H9 (cell line): Measurements from ENCODE around the gene KIZ. TPM values are rescaled to one million over a fixed set of nuclear protein-coding genes. Genes with fewer than 3 reads are reported as not detected.
A peak's percentile ranks its signal among the peaks of the same experiment; 100 is the strongest.

Experiments
- DNase-seq: peaks from one replicate; pipeline ENCODE4 v3.0.0-alpha.2; 2017
- H2AFZ ChIP-seq: one replicate; pipeline ENCODE4 v1.6.1; 2013; ENCODE audit warnings: mild to moderate bottlenecking, low read length, control low read depth, moderate library complexity
- H2AK5ac ChIP-seq: 2 replicates; pipeline ENCODE4 v1.6.1; 2013; ENCODE audit warnings: low read length, control low read depth, mixed read lengths; ENCODE audit not compliant: insufficient read length
- H2BK120ac ChIP-seq: one replicate; pipeline ENCODE4 v1.6.1; 2013; ENCODE audit warnings: low read depth, mild to moderate bottlenecking, low read length, control low read depth, inconsistent platforms; ENCODE audit not compliant: poor library complexity, severe bottlenecking
- H2BK12ac ChIP-seq: 2 replicates; pipeline ENCODE4 v1.6.1; 2013; ENCODE audit warnings: low read length, control low read depth, mixed read lengths, low read depth; ENCODE audit not compliant: insufficient read length
- H2BK15ac ChIP-seq: 2 replicates; pipeline ENCODE4 v1.6.1; 2013; ENCODE audit warnings: low read depth, low read length, control low read depth
- H2BK20ac ChIP-seq: one replicate; pipeline ENCODE4 v1.6.1; 2013; ENCODE audit warnings: low read depth, mild to moderate bottlenecking, low read length, control low read depth, inconsistent platforms; ENCODE audit not compliant: poor library complexity, severe bottlenecking
- H2BK5ac ChIP-seq: 2 replicates; pipeline ENCODE4 v1.6.1; 2013; ENCODE audit warnings: low read length, control low read depth, mixed read lengths; ENCODE audit not compliant: insufficient read length
- H3K14ac ChIP-seq: 2 replicates; pipeline ENCODE4 v1.6.1; 2013; ENCODE audit warnings: low read length, control low read depth; ENCODE audit not compliant: insufficient read depth
- H3K18ac ChIP-seq: 2 replicates; pipeline ENCODE4 v1.6.1; 2013; ENCODE audit warnings: low read depth, mild to moderate bottlenecking, mixed read lengths, low read length, control low read depth; ENCODE audit not compliant: insufficient read length
- H3K23ac ChIP-seq: 2 replicates; pipeline ENCODE4 v1.6.1; 2013; ENCODE audit warnings: low read length, control low read depth, mixed read lengths, low read depth; ENCODE audit not compliant: insufficient read length
- H3K23me2 ChIP-seq: 2 replicates; pipeline ENCODE4 v1.6.1; 2013; ENCODE audit warnings: low read depth, mild to moderate bottlenecking, mixed read lengths, low read length, control low read depth; ENCODE audit not compliant: insufficient read length, poor library complexity, severe bottlenecking
- H3K27ac ChIP-seq: 2 replicates; pipeline ENCODE4 v1.5.1; 2013; ENCODE audit warnings: low read length, control low read depth, mixed read lengths, low read depth; ENCODE audit not compliant: insufficient read length
- H3K27me3 ChIP-seq: 2 replicates; pipeline ENCODE4 v1.6.1; 2013; ENCODE audit warnings: low read length, control low read depth, inconsistent platforms; ENCODE audit not compliant: insufficient read depth
- H3K4ac ChIP-seq: 2 replicates; pipeline ENCODE4 v1.6.1; 2013; ENCODE audit warnings: low read depth, mild to moderate bottlenecking, control low read depth, inconsistent platforms, low read length, moderate library complexity
- H3K4me1 ChIP-seq: 2 replicates; pipeline ENCODE4 v1.6.1; 2013; ENCODE audit warnings: low read length, control low read depth, inconsistent platforms; ENCODE audit not compliant: insufficient read depth
- H3K4me2 ChIP-seq: 2 replicates; pipeline ENCODE4 v1.6.1; 2013; ENCODE audit warnings: low read length, control low read depth, mixed read lengths; ENCODE audit not compliant: insufficient read length, insufficient read depth
- H3K56ac ChIP-seq: 2 replicates; pipeline ENCODE4 v1.6.1; 2013; ENCODE audit warnings: low read depth, mild to moderate bottlenecking, mixed read lengths, low read length, control low read depth; ENCODE audit not compliant: insufficient read length
- H3K79me1 ChIP-seq: 2 replicates; pipeline ENCODE4 v1.6.1; 2013; ENCODE audit warnings: low read depth, mild to moderate bottlenecking, moderate library complexity, low read length, control low read depth, inconsistent platforms; ENCODE audit not compliant: insufficient read depth, poor library complexity, severe bottlenecking
- H3K79me2 ChIP-seq: 2 replicates; pipeline ENCODE4 v1.6.1; 2013; ENCODE audit warnings: low read length, control low read depth, inconsistent platforms; ENCODE audit not compliant: insufficient read depth
- H3K9ac ChIP-seq: 2 replicates; pipeline ENCODE4 v1.6.1; 2013; ENCODE audit warnings: low read length, control low read depth, mixed read lengths; ENCODE audit not compliant: insufficient read length; ENCODE audit errors: extremely low read depth
- H3K9me3 ChIP-seq: one replicate; pipeline ENCODE4 v1.6.1; 2013; ENCODE audit warnings: low read depth, low read length, inconsistent platforms; ENCODE audit not compliant: control insufficient read depth
- H3T11ph ChIP-seq: one replicate; pipeline ENCODE4 v1.6.1; 2013; ENCODE audit warnings: mild to moderate bottlenecking, low read length, control low read depth, inconsistent platforms
- H4K20me1 ChIP-seq: one replicate; pipeline ENCODE4 v1.6.1; 2013; ENCODE audit not compliant: control insufficient read depth, insufficient read length, insufficient read depth
- H4K5ac ChIP-seq: 2 replicates; pipeline ENCODE4 v1.6.1; 2013; ENCODE audit warnings: low read depth, mild to moderate bottlenecking, mixed read lengths, low read length, control low read depth; ENCODE audit not compliant: insufficient read length
- H4K8ac ChIP-seq: replicated peaks from 2 replicates; pipeline ENCODE4 v1.6.1; 2013; ENCODE audit warnings: low read length, control low read depth, mixed read lengths, low read depth; ENCODE audit not compliant: insufficient read length
- H4K91ac ChIP-seq: 2 replicates; pipeline ENCODE4 v1.6.1; 2013; ENCODE audit warnings: low read depth, mild to moderate bottlenecking, moderate library complexity, mixed read lengths, low read length, control low read depth; ENCODE audit not compliant: insufficient read length
- H3K27ac Mint-ChIP-seq, 3 experiments: 2 replicates in 2 of 3; 3 replicates in 1 of 3; pipeline ENCODE4 v1.8.0; 2020 to 2021; ENCODE audit warnings: mixed read lengths in 3 of 3, mild to moderate bottlenecking in 1 of 3, moderate library complexity in 1 of 3
- H3K27me3 Mint-ChIP-seq: 2 replicates; pipeline ENCODE4 v1.8.0; 2021; ENCODE audit warnings: low read depth, mild to moderate bottlenecking, moderate library complexity, mixed read lengths
- H3K36me3 Mint-ChIP-seq, 3 experiments: 2 replicates in 2 of 3; 3 replicates in 1 of 3; pipeline ENCODE4 v1.8.0; 2020 to 2021; ENCODE audit warnings: low read depth in 3 of 3, mixed read lengths in 3 of 3; ENCODE audit not compliant: insufficient read depth in 1 of 3
- H3K4me1 Mint-ChIP-seq, 2 experiments: 2 replicates each; pipeline ENCODE4 v1.8.0; 2020; ENCODE audit warnings: mixed read lengths in 2 of 2
- H3K4me3 Mint-ChIP-seq, 2 experiments: 2 replicates in 1 of 2; 3 replicates in 1 of 2; pipeline ENCODE4 v1.8.0; 2020 to 2021; ENCODE audit warnings: mild to moderate bottlenecking in 2 of 2, mixed read lengths in 2 of 2, moderate library complexity in 1 of 2
- H3K9me3 Mint-ChIP-seq, 2 experiments: 2 replicates in 1 of 2; 3 replicates in 1 of 2; pipeline ENCODE4 v1.8.0; 2020; ENCODE audit warnings: mild to moderate bottlenecking in 2 of 2, mixed read lengths in 2 of 2, moderate library complexity in 1 of 2
- CTCF ChIP-seq: fragments of 200-600 bp; sonication (generic); conservative IDR thresholded peaks from 3 replicates; pipeline ENCODE4 v1.8.0; 2021; ENCODE audit warnings: antibody characterized with exemption, mild to moderate bottlenecking
- WGBS: extraction: QIAGEN DNeasy Blood & Tissue Kit; methylation state at CpG from one replicate; pipeline ENCODE4 v1.1.7; 2013; ENCODE audit warnings: missing lambda C conversion rate, low lambda C conversion rate, mixed read lengths; ENCODE audit not compliant: insufficient read length; ENCODE audit errors: extremely low coverage; 5-methylcytosine and 5-hydroxymethylcytosine counted together
- total RNA-seq: library from RNA; stranded (reverse); gene quantifications from 2 replicates; pipeline ENCODE4 v1.2.1, GENCODE V29; 2021

Gene KIZ
- total RNA-seq, 1 experiment from 2014 or later: 29.3 TPM

GRCh38 chr20:21106171-21107017 lies 19.5 kb upstream of the KIZ start, which contains the start of gene LINC00237:
Gene LINC00237, minus strand, starts transcription at chr20:21106358.
- H3K27ac Mint-ChIP-seq: no peak within 1 kb of the TSS; a peak in 1 of 7 replicates
- Histone ChIP-seq H3K4ac (no peak within 1 kb of the TSS), H3K79me1 (no peaks in the 10 kb centered on the region), H2AFZ (no peak within 1 kb of the TSS), H2BK15ac (no peak within 1 kb of the TSS), H2AK5ac (no peak within 1 kb of the TSS), H3K18ac (peak within 1 kb of the TSS; percentile 27), H3T11ph (no peak within 1 kb of the TSS), H4K91ac (no peak within 1 kb of the TSS), H3K9me3 (no peaks in the 10 kb centered on the region), H3K23ac (no peak within 1 kb of the TSS), H3K23me2 (peaks cover 42% of the 10 kb centered on the region), H3K27ac (no peak within 1 kb of the TSS), H4K20me1 (no peaks in the 10 kb centered on the region), H3K27me3 (peaks cover 34% of the 10 kb centered on the region), H2BK5ac (no peak within 1 kb of the TSS), H3K56ac (no peak within 1 kb of the TSS), H2BK120ac (no peak within 1 kb of the TSS), H4K5ac (no peak within 1 kb of the TSS), H3K79me2 (no peaks in the 10 kb centered on the region), H2BK20ac (no peak within 1 kb of the TSS), H3K14ac (peak within 1 kb of the TSS; percentile 67), H4K8ac (no peak within 1 kb of the TSS), H3K4me1 (no peaks in the 10 kb centered on the region; the same call in 1 of the 2 replicates), H3K9ac (peak within 1 kb of the TSS; percentile 20), H3K4me2 (peak within 1 kb of the TSS; percentile 64), H2BK12ac (no peak within 1 kb of the TSS)
- no peak for TF ChIP-seq CTCF
- no peaks in the 10 kb centered on the region for H3K36me3 Mint-ChIP-seq
- H3K9me3 Mint-ChIP-seq: peaks cover 0 to 3% of the 10 kb centered on the region in 2 experiments; a peak in 2 of 5 replicates
- H3K27me3 Mint-ChIP-seq: peaks cover 81% of the 10 kb centered on the region
- WGBS: no CpG with 5 or more reads among the region's 43 CpGs
- H3K4me3 Mint-ChIP-seq: peak within 1 kb of the TSS; percentile 75 to 87
- H3K4me1 Mint-ChIP-seq: peaks cover 31 to 38% of the 10 kb centered on the region in 2 experiments
- peak; percentile 39 for DNase-seq
